GM19351 (cell line): Measurements from ENCODE around the gene LRP8.

ENCODE experiments used
- ATAC-seq: cut with Tn5 transposase; IDR thresholded peaks from one replicate; pipeline ENCODE4 v1.9.1; 2021; ENCODE audit warnings: mild to moderate bottlenecking, moderate library complexity; ENCODE audit not compliant: unreplicated experiment

The LRP8 gene

GRCh38 chr1:53341521-53341895 is 13.6 kb upstream of the LRP8 start:
- ATAC-seq: no peak

GRCh38 chr1:53340660-53341520 is 13.0 kb upstream of the LRP8 start:
- ATAC-seq: no peak

- ATAC-seq: no peak
Observed at GRCh38 chr1:53339736-53340635, 12.1 kb upstream of the LRP8 start.

GRCh38 chr1:53338423-53338822 is 10.6 kb upstream of the LRP8 start:
- no peak for ATAC-seq

- no peak for ATAC-seq
Observed at GRCh38 chr1:53337499-53337898, 9.6 kb upstream of the LRP8 start.

GRCh38 chr1:53336146-53336545 is 8.3 kb upstream of the LRP8 start:
- ATAC-seq: no peak

GRCh38 chr1:53335661-53336060 is 7.8 kb upstream of the LRP8 start:
- no peak for ATAC-seq

- no peak for ATAC-seq
Observed at GRCh38 chr1:53334781-53335180, 6.9 kb upstream of the LRP8 start.

- no peak for ATAC-seq
Observed at GRCh38 chr1:53334312-53334711, 6.4 kb upstream of the LRP8 start.

- ATAC-seq: no peak
Observed at GRCh38 chr1:53332833-53333232, 5.0 kb upstream of the LRP8 start.

GRCh38 chr1:53332186-53332564 is 4.3 kb upstream of the LRP8 start:
- ATAC-seq: no peak

- no peak for ATAC-seq
Observed at GRCh38 chr1:53331446-53332185, 3.7 kb upstream of the LRP8 start.

- no peak for ATAC-seq
Observed at GRCh38 chr1:53330819-53331218, 2.9 kb upstream of the LRP8 start.

GRCh38 chr1:53328541-53329499 is 950 bp upstream of the LRP8 start:
- no peak for ATAC-seq

- no peak for ATAC-seq
Observed at GRCh38 chr1:53327182-53327913, 522 bp downstream of the LRP8 start.

GRCh38 chr1:53326598-53327181 is 1.2 kb downstream of the LRP8 start:
- ATAC-seq: peak; percentile 24

GRCh38 chr1:53326088-53326597 is 1.7 kb downstream of the LRP8 start:
- peak; percentile 82 for ATAC-seq

GRCh38 chr1:53325326-53326087 is 2.4 kb downstream of the LRP8 start:
- no peak for ATAC-seq
